Thyroid gland (tissue), 4 donors: ENCODE results near the gene STRN3. TPM values are rescaled to one million over a fixed set of nuclear protein-coding genes. Genes with fewer than 3 reads are reported as not detected.

Experiments
- DNase-seq, 2 donors: peaks; one replicate each; pipeline ENCODE4 v3.0.0-alpha.2; 2019
- H3K27ac ChIP-seq, 3 donors: fragments of 200-600 bp; sonication (generic); 1 replicate in 2 of 3; 2 replicates in 1 of 3; pipeline ENCODE4 v1.5.1; 2016 to 2019; ENCODE audit warnings: mild to moderate bottlenecking in 1 of 3, moderate library complexity in 1 of 3
- H3K27me3 ChIP-seq: fragments of 200-600 bp; sonication (generic); one replicate; pipeline ENCODE4 v1.5.1; 2019
- H3K36me3 ChIP-seq, 2 donors: fragments of 200-600 bp; sonication (generic); one replicate each; pipeline ENCODE4 v1.5.1; 2016 to 2019
- H3K4me1 ChIP-seq, 2 donors: fragments of 200-600 bp; sonication (generic); one replicate each; pipeline ENCODE4 v1.5.1; 2017 to 2019
- H3K4me3 ChIP-seq, 3 donors: fragments of 200-600 bp; sonication (generic); replicated peaks in 1 of 3; 1 replicate in 2 of 3; 2 replicates in 1 of 3; pipeline ENCODE4 v1.5.1; 2016; ENCODE audit warnings: mild to moderate bottlenecking in 1 of 3
- H3K9me3 ChIP-seq: fragments of 200-600 bp; sonication (generic); one replicate; pipeline ENCODE4 v1.5.1; 2017
- CTCF ChIP-seq, 6 experiments: fragments of 200-600 bp in 3 of 6; fragments of 450-650 bp in 3 of 6; sonication (generic) in 3 of 6; IDR thresholded peaks; one replicate each; pipeline ENCODE4 v1.5.1; 2016 to 2019; ENCODE audit warnings: antibody characterized with exemption in 6 of 6, mild to moderate bottlenecking in 2 of 6, inconsistent platforms in 1 of 6, moderate library complexity in 1 of 6
- POLR2A ChIP-seq, 2 donors: fragments of 450-650 bp; IDR thresholded peaks; one replicate each; pipeline ENCODE4 v1.6.1; 2017; ENCODE audit warnings: antibody characterized with exemption in 2 of 2, mild to moderate bottlenecking in 2 of 2, moderate library complexity in 1 of 2
- WGBS, 2 donors: methylation state at CpG; one replicate each; pipeline ENCODE4 v1.1.5; 2017; 5-methylcytosine and 5-hydroxymethylcytosine counted together
- intact Hi-C: fragments of 100-400 bp; cut with DNase I; formaldehyde crosslinking; loops from one replicate; pipeline ENCODE4 v1.15.1; 2023
- total RNA-seq, 4 donors: library from RNA; depleted of rRNA; stranded (reverse); fragments of >200 nt; gene quantifications; one replicate each; pipeline ENCODE4 v1.2.3, GENCODE V29; 2016

Gene STRN3
- total RNA-seq, 4 donors from 2014 or later, result 46.3 to 77.5 (median 53.6) TPM

GRCh38 chr14:30868736-30869135 is 157.4 kb downstream of the STRN3 start:
- no peaks in the 10 kb centered on the region for H3K36me3 ChIP-seq
- no peaks in the 10 kb centered on the region for H3K9me3 ChIP-seq
- intact Hi-C loops, result no loop called here
- no peak for DNase-seq
- no peak overlapping the region for H3K27ac ChIP-seq
- TF ChIP-seq POLR2A (IDR thresholded peaks at IDR 0.05), result no peak
- no peak for TF ChIP-seq CTCF (IDR thresholded peaks at IDR 0.05)
- whole genome bisulfite sequencing, 2 donors, result 93 to 96% methylated on average over 5 of the region's 5 CpGs
- H3K4me3 ChIP-seq, result no peak overlapping the region
- no peaks in the 10 kb centered on the region for H3K4me1 ChIP-seq
- no peaks in the 10 kb centered on the region for H3K27me3 ChIP-seq

- Histone ChIP-seq H3K27me3 (no peaks in the 10 kb centered on the region), H3K9me3 (no peaks in the 10 kb centered on the region), H3K4me3 (no peak overlapping the region), H3K4me1 (no peaks in the 10 kb centered on the region), H3K27ac (no peak overlapping the region), H3K36me3 (no peaks in the 10 kb centered on the region)
- DNase-seq, result no peak
- intact Hi-C loops, result no loop called here
- WGBS, 2 donors, result 73 to 78% methylated on average over 5 of the region's 5 CpGs
- TF ChIP-seq POLR2A (IDR thresholded peaks at IDR 0.05), result no peak
- TF ChIP-seq CTCF (IDR thresholded peaks at IDR 0.05), result no peak
These were observed 161.2 kb downstream of the STRN3 start for GRCh38 chr14:30864934-30865333.

DNA sequence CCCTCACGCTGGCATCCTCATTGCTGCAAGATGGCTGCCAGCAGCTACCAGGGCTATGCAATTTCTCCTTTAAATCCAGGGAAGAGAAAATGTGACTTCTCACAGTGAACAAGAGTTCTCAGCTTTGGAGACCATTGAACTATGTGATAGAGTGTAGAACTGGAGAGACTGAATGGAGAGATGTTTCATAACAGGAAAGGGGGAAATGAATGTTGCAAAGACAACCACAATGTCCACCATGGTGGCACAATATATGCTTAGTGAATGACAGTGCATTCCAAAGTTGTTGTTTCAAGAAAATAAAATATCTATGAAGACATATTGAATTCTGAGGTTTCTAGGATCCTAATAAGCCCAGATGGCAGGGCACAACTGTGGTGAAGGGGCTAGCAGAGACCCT is 165.0 kb downstream of the STRN3 start:
- TF ChIP-seq CTCF (IDR thresholded peaks at IDR 0.05) (no peak), POLR2A (IDR thresholded peaks at IDR 0.05) (no peak)
- WGBS, 2 donors, result 94 to 100% methylated on average over 1 of the region's 1 CpG
- Histone ChIP-seq H3K4me3 (no peak overlapping the region), H3K9me3 (no peaks in the 10 kb centered on the region), H3K27ac (no peak overlapping the region), H3K4me1 (no peaks in the 10 kb centered on the region), H3K36me3 (no peaks in the 10 kb centered on the region), H3K27me3 (no peaks in the 10 kb centered on the region)
- intact Hi-C loops, result no loop called here
- no peak for DNase-seq

- H3K4me1 ChIP-seq, result no peaks in the 10 kb centered on the region
- H3K9me3 ChIP-seq, result no peaks in the 10 kb centered on the region
- no peak overlapping the region for H3K27ac ChIP-seq
- TF ChIP-seq CTCF (IDR thresholded peaks at IDR 0.05) (no peak), POLR2A (IDR thresholded peaks at IDR 0.05) (no peak)
- DNase-seq, result no peak
- no peak overlapping the region for H3K4me3 ChIP-seq
- H3K36me3 ChIP-seq, result no peaks in the 10 kb centered on the region
- WGBS, 2 donors, result 87 to 92% methylated on average over 6 of the region's 6 CpGs
- intact Hi-C loops, result no loop called here
- H3K27me3 ChIP-seq, result no peaks in the 10 kb centered on the region
These were observed 170.7 kb downstream of the STRN3 start for GRCh38 chr14:30855345-30856037.

- no peaks in the 10 kb centered on the region for H3K27me3 ChIP-seq
- no peak for TF ChIP-seq CTCF (IDR thresholded peaks at IDR 0.05)
- TF ChIP-seq POLR2A (IDR thresholded peaks at IDR 0.05), result no peak
- no peak overlapping the region for H3K27ac ChIP-seq
- no peaks in the 10 kb centered on the region for H3K9me3 ChIP-seq
- no peak overlapping the region for H3K4me3 ChIP-seq
- no peaks in the 10 kb centered on the region for H3K4me1 ChIP-seq
- intact Hi-C loops, result no loop called here
- no peak for DNase-seq
- H3K36me3 ChIP-seq, result no peaks in the 10 kb centered on the region
These were observed 171.7 kb downstream of the STRN3 start for GRCh38 chr14:30854492-30854891.
